Prostate gland (tissue), 2 donors: ENCODE data around the gene HBZ. TPM values are rescaled to one million over a fixed set of nuclear protein-coding genes. Genes with fewer than 3 reads are reported as not detected.

Source experiments
- DNase-seq: peaks from one replicate; pipeline ENCODE4 v3.0.0-alpha.2; 2019; ENCODE audit warnings: low spot score
- H3K27ac ChIP-seq, 2 donors: fragments of 200-600 bp; sonication (generic); 2 replicates each; pipeline ENCODE4 v1.5.1; 2017 to 2019
- H3K27me3 ChIP-seq: fragments of 200-600 bp; sonication (generic); replicated peaks from 2 replicates; pipeline ENCODE4 v1.5.1; 2019; ENCODE audit not compliant: insufficient read depth
- H3K36me3 ChIP-seq, 2 donors: fragments of 200-600 bp; sonication (generic); 1 replicate in 1 of 2; 2 replicates in 1 of 2; pipeline versions ENCODE4 v1.5.1 to v1.8.1; 2017 to 2019
- H3K4me1 ChIP-seq: fragments of 200-600 bp; sonication (generic); replicated peaks from 2 replicates; pipeline ENCODE4 v1.5.1; 2019
- H3K4me3 ChIP-seq, 2 donors: fragments of 200-600 bp; sonication (generic); 2 replicates each; pipeline ENCODE4 v1.5.1; 2017 to 2019
- H3K9me3 ChIP-seq: fragments of 200-600 bp; sonication (generic); 2 replicates; pipeline ENCODE4 v1.5.1; 2017
- POLR2A ChIP-seq: fragments of 450-650 bp; IDR thresholded peaks from one replicate; pipeline ENCODE4 v1.6.1; 2016; ENCODE audit warnings: antibody characterized with exemption, mild to moderate bottlenecking
- POLR2AphosphoS5 ChIP-seq: sonication (generic); formaldehyde crosslinking; IDR thresholded peaks from one replicate; pipeline ENCODE4 v1.6.1; 2017; ENCODE audit warnings: antibody characterized with exemption
- WGBS: methylation state at CpG from one replicate; pipeline ENCODE4 v1.1.5; 2018; 5-methylcytosine and 5-hydroxymethylcytosine counted together
- intact Hi-C: fragments of 100-400 bp; cut with DNase I; formaldehyde crosslinking; loops from one replicate; pipeline ENCODE4 v1.14.2; 2022
- total RNA-seq, 2 donors: library from RNA; depleted of rRNA; stranded (reverse); fragments of >200 nt; gene quantifications; one replicate each; pipeline ENCODE4 v1.1.0, GENCODE V29; 2016
- TF ChIP-seq, protein P1 (sequence below), 4 experiments: fragments of 200-600 bp in 2 of 4; fragments of 450-650 bp in 2 of 4; sonication (generic) in 2 of 4; IDR thresholded peaks; 1 replicate in 3 of 4; 2 replicates in 1 of 4; pipeline ENCODE4 v1.5.1; 2016 to 2019; ENCODE audit warnings: antibody characterized with exemption in 4 of 4, mild to moderate bottlenecking in 2 of 4, moderate library complexity in 2 of 4

Gene HBZ
- total RNA-seq, 2 donors from 2014 or later = not detected

DNA sequence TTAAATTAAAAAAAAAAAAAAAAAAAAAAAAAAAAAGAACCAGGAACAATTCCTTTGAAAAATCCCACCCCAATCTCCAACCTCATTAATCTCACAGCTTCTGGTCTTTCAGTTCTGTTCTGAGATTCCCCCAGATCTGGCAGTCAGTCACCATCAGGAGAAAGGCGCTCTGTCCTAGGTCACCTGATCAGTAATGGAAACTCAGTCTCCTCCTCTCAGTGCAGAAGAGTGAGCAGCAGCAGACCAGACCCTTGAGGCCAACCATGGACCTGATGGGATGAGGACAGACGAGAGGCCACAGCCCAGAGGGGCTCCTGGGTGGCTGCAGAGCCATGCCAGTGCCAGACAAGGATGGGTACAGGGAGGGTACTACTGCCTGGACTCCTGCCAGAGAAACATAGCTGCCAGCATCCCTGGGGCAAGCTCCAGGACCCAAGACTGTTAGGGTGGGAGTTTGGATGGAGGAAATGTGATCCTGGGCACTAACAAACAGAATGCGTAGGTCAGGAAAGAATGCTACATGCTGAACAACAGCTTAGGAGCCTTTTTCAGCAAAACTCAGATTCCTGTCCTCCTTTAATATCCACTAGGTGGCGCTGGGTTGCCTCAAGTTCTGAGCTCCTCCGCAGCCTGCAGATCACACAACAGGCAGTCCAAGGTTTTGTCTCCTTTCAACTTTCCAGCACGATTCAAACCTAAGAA is 45.7 kb upstream of the HBZ start:
- Histone ChIP-seq H3K27me3 (no peaks in the 10 kb centered on the region), H3K4me1 (no peaks in the 10 kb centered on the region), H3K9me3 (no peaks in the 10 kb centered on the region), H3K36me3 (peaks cover 0 to 3% of the 10 kb centered on the region in 2 donors), H3K4me3 (no peak overlapping the region), H3K27ac (no peak overlapping the region)
- TF ChIP-seq, protein P1, sequence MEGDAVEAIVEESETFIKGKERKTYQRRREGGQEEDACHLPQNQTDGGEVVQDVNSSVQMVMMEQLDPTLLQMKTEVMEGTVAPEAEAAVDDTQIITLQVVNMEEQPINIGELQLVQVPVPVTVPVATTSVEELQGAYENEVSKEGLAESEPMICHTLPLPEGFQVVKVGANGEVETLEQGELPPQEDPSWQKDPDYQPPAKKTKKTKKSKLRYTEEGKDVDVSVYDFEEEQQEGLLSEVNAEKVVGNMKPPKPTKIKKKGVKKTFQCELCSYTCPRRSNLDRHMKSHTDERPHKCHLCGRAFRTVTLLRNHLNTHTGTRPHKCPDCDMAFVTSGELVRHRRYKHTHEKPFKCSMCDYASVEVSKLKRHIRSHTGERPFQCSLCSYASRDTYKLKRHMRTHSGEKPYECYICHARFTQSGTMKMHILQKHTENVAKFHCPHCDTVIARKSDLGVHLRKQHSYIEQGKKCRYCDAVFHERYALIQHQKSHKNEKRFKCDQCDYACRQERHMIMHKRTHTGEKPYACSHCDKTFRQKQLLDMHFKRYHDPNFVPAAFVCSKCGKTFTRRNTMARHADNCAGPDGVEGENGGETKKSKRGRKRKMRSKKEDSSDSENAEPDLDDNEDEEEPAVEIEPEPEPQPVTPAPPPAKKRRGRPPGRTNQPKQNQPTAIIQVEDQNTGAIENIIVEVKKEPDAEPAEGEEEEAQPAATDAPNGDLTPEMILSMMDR (IDR thresholded peaks at IDR 0.05) = peak; percentile 68 to 81 (median 75)
- TF ChIP-seq POLR2A = no peak
- TF ChIP-seq POLR2AphosphoS5 = peak; percentile 26
- 31% methylated on average over 6 of the region's 6 CpGs for WGBS
- peak; percentile 61 for DNase-seq
- intact Hi-C loops = loop anchor here (5.0 kb wide), 2 partner anchors 71 to 256 kb away; partner anchors contain the start of gene HBA1

DNA sequence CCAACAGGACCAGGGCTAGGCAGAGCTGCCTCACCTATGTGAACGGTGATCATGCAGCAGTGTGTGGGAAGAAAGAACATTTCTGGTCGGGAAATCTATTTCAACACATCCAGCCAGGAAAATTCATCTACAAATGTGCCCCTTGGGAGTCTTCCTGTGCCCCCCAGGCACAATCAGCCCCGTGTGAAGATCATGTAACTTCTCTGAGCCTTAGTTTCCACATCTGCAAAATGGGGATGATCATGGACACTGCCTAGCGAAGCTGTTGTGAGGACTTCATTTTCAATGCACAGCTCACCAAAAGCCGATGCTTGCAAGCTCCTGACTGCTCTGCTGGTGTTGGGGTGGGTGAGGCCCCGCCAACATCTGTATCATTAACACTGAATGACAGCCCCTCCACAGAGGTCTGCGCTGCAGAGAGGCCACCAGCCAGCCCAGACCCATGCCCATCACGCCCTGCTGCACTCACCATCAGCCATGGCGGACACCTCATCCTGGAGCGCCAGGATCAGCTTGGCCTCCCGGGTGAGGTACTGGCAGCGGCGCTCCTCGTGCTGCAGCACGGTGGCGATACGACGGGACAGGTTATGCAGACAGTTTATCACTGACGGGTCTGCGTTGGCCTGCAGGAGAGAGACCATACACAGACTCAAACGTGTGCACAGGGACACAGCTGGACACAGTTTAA is 40.1 kb upstream of the HBZ start:
- Histone ChIP-seq H3K36me3 (peaks cover 0 to 3% of the 10 kb centered on the region in 2 donors), H3K9me3 (no peaks in the 10 kb centered on the region), H3K27ac (no peak overlapping the region), H3K4me1 (no peaks in the 10 kb centered on the region), H3K27me3 (no peaks in the 10 kb centered on the region), H3K4me3 (no peak overlapping the region)
- intact Hi-C loops = no loop called here
- TF ChIP-seq POLR2A = no peak
- no peak for TF ChIP-seq POLR2AphosphoS5
- TF ChIP-seq, protein P1 (IDR thresholded peaks at IDR 0.05) = no peak
- WGBS = 94% methylated on average over 21 of the region's 21 CpGs
- no peak for DNase-seq

DNA sequence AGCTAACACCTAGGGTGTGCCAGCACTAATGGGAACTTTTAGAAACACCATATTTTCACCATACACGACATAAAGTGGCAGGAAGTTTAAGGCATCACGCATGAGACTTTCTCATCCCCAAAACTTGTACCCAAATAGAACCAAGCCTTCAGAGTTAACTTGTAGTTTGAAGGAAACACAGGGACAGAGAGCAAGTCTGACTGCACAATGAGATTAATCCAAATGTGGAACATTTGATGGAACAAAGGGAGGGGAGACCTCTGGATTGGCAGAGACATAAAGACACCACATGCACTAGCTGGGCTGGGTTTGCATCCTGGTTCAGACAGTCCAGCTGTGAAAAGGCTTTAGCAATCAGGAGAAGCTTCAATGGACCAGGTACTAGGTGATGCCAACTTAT is 38.1 kb upstream of the HBZ start:
- Histone ChIP-seq H3K27me3 (no peaks in the 10 kb centered on the region), H3K4me3 (no peak overlapping the region), H3K4me1 (no peaks in the 10 kb centered on the region), H3K27ac (no peak overlapping the region), H3K36me3 (peaks cover 0 to under 1% of the 10 kb centered on the region in 2 donors), H3K9me3 (no peaks in the 10 kb centered on the region)
- no peak for DNase-seq
- no peak for TF ChIP-seq POLR2A
- no peak for TF ChIP-seq POLR2AphosphoS5
- TF ChIP-seq, protein P1 (IDR thresholded peaks at IDR 0.05) = no peak
- intact Hi-C loops = no loop called here
- 90% methylated on average over 2 of the region's 2 CpGs for WGBS

DNA sequence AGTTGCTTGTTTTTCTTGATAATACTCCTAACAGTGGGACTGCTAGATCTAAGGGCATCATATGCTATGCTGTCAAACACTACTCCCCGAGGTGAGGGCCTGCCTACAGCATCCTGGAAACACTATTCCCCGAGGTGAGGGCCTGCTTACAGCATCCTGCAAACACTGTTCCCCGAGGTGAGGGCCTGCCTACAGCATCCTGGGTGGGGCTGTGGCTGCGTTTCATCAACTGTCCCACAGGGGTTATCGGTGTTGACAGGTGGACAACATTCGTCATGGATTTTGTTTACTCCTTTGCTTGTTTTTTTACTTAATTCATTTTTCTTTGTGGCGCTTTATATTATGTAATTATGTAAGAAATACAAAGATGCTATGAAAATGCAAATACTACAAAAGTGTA is 36.4 kb upstream of the HBZ start:
- H3K27ac ChIP-seq = no peak overlapping the region
- no peaks in the 10 kb centered on the region for H3K27me3 ChIP-seq
- TF ChIP-seq, protein P1 (IDR thresholded peaks at IDR 0.05) = no peak
- no peak for TF ChIP-seq POLR2A
- TF ChIP-seq POLR2AphosphoS5 = no peak
- WGBS = 75% methylated on average over 7 of the region's 7 CpGs
- intact Hi-C loops = no loop called here
- no peak overlapping the region for H3K4me3 ChIP-seq
- no peak for DNase-seq
- H3K9me3 ChIP-seq = no peaks in the 10 kb centered on the region
- H3K36me3 ChIP-seq = no peaks in the 10 kb centered on the region
- no peaks in the 10 kb centered on the region for H3K4me1 ChIP-seq
